ENCODE data around the gene FUZ.

FUZ gene

GRCh38 chr19:49761625-49762311, 51.3 kb downstream of the FUZ start:
- no peaks in the 10 kb centered on the region for H3K27me3 ChIP-seq (ENCODE audit: insufficient read depth, low read length, poor library complexity, severe bottlenecking)
- H3K9ac ChIP-seq (ENCODE audit: low read depth, low read length, poor library complexity, severe bottlenecking), result no peak overlapping the region
- no peaks in the 10 kb centered on the region for H3K79me2 ChIP-seq (ENCODE audit: insufficient read depth, low read length)
- peak overlapping the region; percentile 19; the same call in 1 of the 2 replicates for H2AFZ ChIP-seq (ENCODE audit: low read length)
- H4K20me1 ChIP-seq (ENCODE audit: insufficient read depth, low read length, poor library complexity, severe bottlenecking), result no peaks in the 10 kb centered on the region
- H3F3A ChIP-seq (ENCODE audit: low read depth), result no peaks in the 10 kb centered on the region
- TF ChIP-seq, protein P1, sequence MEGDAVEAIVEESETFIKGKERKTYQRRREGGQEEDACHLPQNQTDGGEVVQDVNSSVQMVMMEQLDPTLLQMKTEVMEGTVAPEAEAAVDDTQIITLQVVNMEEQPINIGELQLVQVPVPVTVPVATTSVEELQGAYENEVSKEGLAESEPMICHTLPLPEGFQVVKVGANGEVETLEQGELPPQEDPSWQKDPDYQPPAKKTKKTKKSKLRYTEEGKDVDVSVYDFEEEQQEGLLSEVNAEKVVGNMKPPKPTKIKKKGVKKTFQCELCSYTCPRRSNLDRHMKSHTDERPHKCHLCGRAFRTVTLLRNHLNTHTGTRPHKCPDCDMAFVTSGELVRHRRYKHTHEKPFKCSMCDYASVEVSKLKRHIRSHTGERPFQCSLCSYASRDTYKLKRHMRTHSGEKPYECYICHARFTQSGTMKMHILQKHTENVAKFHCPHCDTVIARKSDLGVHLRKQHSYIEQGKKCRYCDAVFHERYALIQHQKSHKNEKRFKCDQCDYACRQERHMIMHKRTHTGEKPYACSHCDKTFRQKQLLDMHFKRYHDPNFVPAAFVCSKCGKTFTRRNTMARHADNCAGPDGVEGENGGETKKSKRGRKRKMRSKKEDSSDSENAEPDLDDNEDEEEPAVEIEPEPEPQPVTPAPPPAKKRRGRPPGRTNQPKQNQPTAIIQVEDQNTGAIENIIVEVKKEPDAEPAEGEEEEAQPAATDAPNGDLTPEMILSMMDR (conservative IDR thresholded peaks at IDR 0.05; ENCODE audit: low read length), result 0 out of 2 replicates have a peak, but pooled peaks have one; percentile 8
- TF ChIP-seq EZH2phosphoT487 (IDR thresholded peaks at IDR 0.05; ENCODE audit: borderline replicate concordance), result no peak
- H3K36me3 ChIP-seq (ENCODE audit: insufficient read depth, low read length), result no peaks in the 10 kb centered on the region
- H3K4me3 ChIP-seq (ENCODE audit: low read length, poor library complexity, severe bottlenecking), result no peak overlapping the region
- peaks cover 8% of the 10 kb centered on the region for H3K4me1 ChIP-seq (ENCODE audit: insufficient read depth, low read length, poor library complexity, severe bottlenecking)
- H3K9me3 ChIP-seq (ENCODE audit: insufficient read depth, low read depth, low read length), result no peaks in the 10 kb centered on the region
- H3K4me2 ChIP-seq (ENCODE audit: low read depth, low read length, poor library complexity, severe bottlenecking), result no peak overlapping the region
- H3K9me2 ChIP-seq (replicated peaks; ENCODE audit: low read depth, low read length), result no peaks in the 10 kb centered on the region

- Histone ChIP-seq H3F3A (ENCODE audit: low read depth) (no peaks in the 10 kb centered on the region), H3K27me3 (ENCODE audit: insufficient read depth, low read length, poor library complexity, severe bottlenecking) (no peaks in the 10 kb centered on the region), H2AFZ (ENCODE audit: low read length) (peak overlapping the region; percentile 19; the same call in 1 of the 2 replicates), H3K9ac (ENCODE audit: low read depth, low read length, poor library complexity, severe bottlenecking) (no peak overlapping the region), H3K9me2 (replicated peaks; ENCODE audit: low read depth, low read length) (no peaks in the 10 kb centered on the region), H3K9me3 (ENCODE audit: insufficient read depth, low read depth, low read length) (no peaks in the 10 kb centered on the region), H3K4me2 (ENCODE audit: low read depth, low read length, poor library complexity, severe bottlenecking) (no peak overlapping the region), H4K20me1 (ENCODE audit: insufficient read depth, low read length, poor library complexity, severe bottlenecking) (no peaks in the 10 kb centered on the region), H3K4me3 (ENCODE audit: low read length, poor library complexity, severe bottlenecking) (no peak overlapping the region), H3K36me3 (ENCODE audit: insufficient read depth, low read length) (no peaks in the 10 kb centered on the region), H3K4me1 (ENCODE audit: insufficient read depth, low read length, poor library complexity, severe bottlenecking) (peaks cover 8% of the 10 kb centered on the region), H3K79me2 (ENCODE audit: insufficient read depth, low read length) (no peaks in the 10 kb centered on the region)
- no peak for TF ChIP-seq EZH2phosphoT487 (IDR thresholded peaks at IDR 0.05; ENCODE audit: borderline replicate concordance)
- TF ChIP-seq, protein P1 (conservative IDR thresholded peaks at IDR 0.05; ENCODE audit: low read length), result no peak
Observed at GRCh38 chr19:49761249-49761624, 51.9 kb downstream of the FUZ start.

DNA sequence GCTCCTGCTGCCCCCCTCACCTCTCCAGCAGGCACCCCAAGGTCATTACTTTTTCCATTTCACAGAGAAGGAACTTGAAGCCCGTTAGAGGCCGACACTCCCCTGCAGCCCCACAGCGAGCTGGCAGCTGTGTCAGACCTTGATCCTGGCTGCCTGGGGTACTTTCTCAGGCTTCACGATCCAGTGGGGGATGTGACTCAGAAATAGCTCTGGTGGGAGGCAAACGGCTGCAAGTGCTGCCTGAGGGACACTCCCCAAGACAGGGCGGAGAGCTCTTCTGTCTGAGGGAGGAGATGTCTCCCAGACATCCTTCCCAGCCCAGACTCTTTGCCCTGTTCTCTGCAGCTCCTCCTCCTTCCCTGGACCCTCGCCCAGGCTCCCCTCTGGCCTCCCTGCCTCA, 54.8 kb downstream of the FUZ start:
- H3K4me1 ChIP-seq (ENCODE audit: insufficient read depth, low read length, poor library complexity, severe bottlenecking), result no peaks in the 10 kb centered on the region
- no peaks in the 10 kb centered on the region for H3K79me2 ChIP-seq (ENCODE audit: insufficient read depth, low read length)
- no peak for TF ChIP-seq EZH2phosphoT487 (IDR thresholded peaks at IDR 0.05; ENCODE audit: borderline replicate concordance)
- TF ChIP-seq, protein P1 (conservative IDR thresholded peaks at IDR 0.05; ENCODE audit: low read length), result no peak
- no peak overlapping the region for H3K9ac ChIP-seq (ENCODE audit: low read depth, low read length, poor library complexity, severe bottlenecking)
- no peaks in the 10 kb centered on the region for H3K9me3 ChIP-seq (ENCODE audit: insufficient read depth, low read depth, low read length)
- H3K9me2 ChIP-seq (replicated peaks; ENCODE audit: low read depth, low read length), result no peaks in the 10 kb centered on the region
- no peak overlapping the region for H3K4me2 ChIP-seq (ENCODE audit: low read depth, low read length, poor library complexity, severe bottlenecking)
- no peaks in the 10 kb centered on the region for H3K36me3 ChIP-seq (ENCODE audit: insufficient read depth, low read length)
- H3K27me3 ChIP-seq (ENCODE audit: insufficient read depth, low read length, poor library complexity, severe bottlenecking), result no peaks in the 10 kb centered on the region
- H4K20me1 ChIP-seq (ENCODE audit: insufficient read depth, low read length, poor library complexity, severe bottlenecking), result no peaks in the 10 kb centered on the region
- H3K4me3 ChIP-seq (ENCODE audit: low read length, poor library complexity, severe bottlenecking), result no peak overlapping the region
- peak overlapping the region; percentile 67; the same call in 1 of the 2 replicates for H2AFZ ChIP-seq (ENCODE audit: low read length)
- H3F3A ChIP-seq (ENCODE audit: low read depth), result no peaks in the 10 kb centered on the region

All from Loucy (cell line).